GM12878 (cell line): ENCODE results near the gene MCAT. TPM values are rescaled to one million over a fixed set of nuclear protein-coding genes. Genes with fewer than 3 reads are reported as not detected.

Experiments used
- ATAC-seq: fragments of 200-7000 bp; cut with Tn5 transposase; 3 replicates; pipeline ENCODE4 v1.9.1; 2020; ENCODE audit warnings: mild to moderate bottlenecking, moderate library complexity
- BruUV-seq: library from RNA; stranded (reverse); fragments of 400-500 nt; replicated peaks from 2 replicates; lab custom pipeline; 2021; lab: Mats Ljungman, UMichigan
- CTCF ChIA-PET: fragments of 300-600 bp; sonication (Branson Sonifier 250); formaldehyde crosslinking; extraction: SDS; loops from one replicate; lab custom pipeline; 2021; ENCODE audit warnings: inconsistent platforms; lab: Yijun Ruan, JAX
- POLR2A ChIA-PET: fragments of 350-600 bp; formaldehyde crosslinking; extraction: SDS; loops from one replicate; lab custom pipeline; 2021; ENCODE audit warnings: inconsistent platforms; lab: Charles Lee
- RAD21 ChIA-PET: fragments of 300-600 bp; sonication (Branson Sonifier 250); formaldehyde crosslinking; loops from one replicate; lab custom pipeline; 2023; ENCODE audit warnings: antibody characterized with exemption; ENCODE audit not compliant: unreplicated experiment; lab: Charles Lee
- SMC1A ChIA-PET: fragments of 300-600 bp; sonication (Branson Sonifier 250); formaldehyde crosslinking; loops from one replicate; lab custom pipeline; 2023; ENCODE audit not compliant: unreplicated experiment, uncharacterized antibody; lab: Charles Lee
- DNase-seq: peaks from one replicate; pipeline ENCODE4 v3.0.0-alpha.2; 2011; ENCODE audit warnings: low read depth, low spot score
- FAIRE-seq: peaks from 3 replicates; lab custom pipeline; 2011; peaks lifted over from hg19 to GRCh38; lab: Jason Lieb, UNC
- H2AFZ ChIP-seq: 2 replicates; pipeline ENCODE4 v1.6.0; 2011; ENCODE audit warnings: low read depth, low read length, control low read depth; ENCODE audit not compliant: control insufficient read depth
- H3K27ac ChIP-seq: 2 replicates; pipeline ENCODE4 v1.5.1; 2011; ENCODE audit warnings: control low read depth; ENCODE audit not compliant: control insufficient read depth, insufficient read depth
- H3K27me3 ChIP-seq, 2 experiments: replicated peaks in 1 of 2; 2 replicates each; pipeline versions ENCODE4 v1.6.0 to v1.6.1; 2011; ENCODE audit warnings: low read length in 1 of 2; ENCODE audit not compliant: control insufficient read depth in 2 of 2, insufficient read depth in 2 of 2
- H3K36me3 ChIP-seq, 2 experiments: 2 replicates each; pipeline ENCODE4 v1.5.1; 2011; ENCODE audit warnings: low read length in 1 of 2; ENCODE audit not compliant: control insufficient read depth in 2 of 2, insufficient read depth in 2 of 2
- H3K4me1 ChIP-seq: 2 replicates; pipeline ENCODE4 v1.6.1; 2011; ENCODE audit warnings: mild to moderate bottlenecking, low read length, moderate library complexity, mixed read lengths; ENCODE audit not compliant: control insufficient read depth, insufficient read depth
- H3K4me2 ChIP-seq: 2 replicates; pipeline ENCODE4 v1.6.0; 2011; ENCODE audit warnings: control low read depth; ENCODE audit not compliant: control insufficient read depth, insufficient read depth
- H3K4me3 ChIP-seq: fragments of 200-600 bp; sonication (generic); 2 replicates; pipeline ENCODE4 v1.5.1; 2016
- H3K79me2 ChIP-seq: 2 replicates; pipeline ENCODE4 v1.6.0; 2011; ENCODE audit warnings: low read length; ENCODE audit not compliant: control insufficient read depth, insufficient read depth
- H3K9ac ChIP-seq: 2 replicates; pipeline ENCODE4 v1.8.0; 2011; ENCODE audit warnings: low read length, control low read depth, mixed read lengths; ENCODE audit not compliant: control insufficient read depth, insufficient read depth
- H3K9me3 ChIP-seq: replicated peaks from 3 replicates; pipeline ENCODE4 v1.5.1; 2011; ENCODE audit warnings: mild to moderate bottlenecking, low read length; ENCODE audit not compliant: control insufficient read depth, insufficient read depth
- H4K20me1 ChIP-seq: 2 replicates; pipeline ENCODE4 v1.6.0; 2011; ENCODE audit not compliant: control insufficient read depth, insufficient read depth
- IKZF2 ChIP-seq, 2 experiments: fragments of 450-650 bp; IDR thresholded peaks; 2 replicates each; pipeline ENCODE4 v1.6.1; 2017; ENCODE audit warnings: mild to moderate bottlenecking in 2 of 2, moderate library complexity in 2 of 2
- NBN ChIP-seq: fragments of 450-650 bp; IDR thresholded peaks from 2 replicates; pipeline ENCODE4 v1.6.1; 2016
- RUNX3 ChIP-seq: IDR thresholded peaks from 2 replicates; pipeline ENCODE4 v1.6.1; 2012; ENCODE audit warnings: low read length, inconsistent platforms
- TCF12 ChIP-seq: IDR thresholded peaks from 2 replicates; pipeline ENCODE4 v1.6.1; 2011; ENCODE audit warnings: low read depth, mild to moderate bottlenecking, low read length
- WGBS: methylation state at CpG from one replicate; pipeline ENCODE4 v1.1.6; 2016; ENCODE audit warnings: low lambda C conversion rate; ENCODE audit not compliant: insufficient replicate concordance, insufficient coverage; ENCODE audit errors: missing lambda C conversion rate; 5-methylcytosine and 5-hydroxymethylcytosine counted together
- in situ Hi-C: fragments of 300-500 bp; cut with MboI; formaldehyde crosslinking; loops from 9 replicates; pipeline ENCODE4 v1.14.3; 2018; ENCODE audit warnings: mixed read lengths
- intact Hi-C: fragments of 100-400 bp; cut with micrococcal nuclease; formaldehyde crosslinking; loops from one replicate; pipeline ENCODE4 v1.14.2; 2022; ENCODE audit not compliant: unreplicated experiment
- polyA plus RNA-seq, 11 experiments: library from polyadenylated mRNA; depleted of rRNA in 4 of 11; unstranded in 6 of 11; stranded (reverse) in 5 of 11; fragments of >200 nt; fragmentation: Nextera tagmentation in 4 of 11; fragmentation: Illumina TruSeq in 1 of 11; extraction: Ambion mirVana in 4 of 11; extraction: Trizol in 1 of 11; gene quantifications; 1 replicate in 1 of 11; 2 replicates in 10 of 11; pipeline versions ENCODE4 v1.2.1 to v1.2.3, GENCODE V29; 2011 to 2016; ENCODE audit warnings: inconsistent platforms in 2 of 11, missing spikeins in 2 of 11, low read depth in 1 of 11
- total RNA-seq, 4 experiments: library from RNA; depleted of rRNA in 3 of 4; stranded (reverse); fragments of >200 nt in 3 of 4; fragmentation: Illumina TruSeq in 1 of 4; extraction: Trizol in 1 of 4; gene quantifications; 2 replicates each; pipeline versions ENCODE4 v1.2.1 to v1.2.3, GENCODE V29; 2013 to 2021

The MCAT gene
- total and polyA plus RNA-seq, 10 of the 15 experiments (the other 5 are each of a cell fraction or from before 2014, with no cell fraction given): 3.6 to 29.1 (median 19.3) TPM

- POLR2A ChIA-PET: no interaction called here
- SMC1A ChIA-PET: interaction anchor here (0.7 kb wide), 1 partner anchor 8 kb away, joined by 3 read pairs; no protein-coding TSS in a partner anchor
- CTCF ChIA-PET: no interaction called here
- H3K4me3 ChIP-seq: no peak overlapping the region
- no peaks in the 10 kb centered on the region for H3K9me3 ChIP-seq
- FAIRE-seq: no peak
- no peaks in the 10 kb centered on the region for H3K36me3 ChIP-seq
- RAD21 ChIA-PET: no interaction called here
- H3K79me2 ChIP-seq: no peaks in the 10 kb centered on the region
- BruUV-seq: no TSS peak
- 80% methylated on average over 17 of the region's 17 CpGs for WGBS
- in situ Hi-C loops: no loop called here
- no peak overlapping the region for H2AFZ ChIP-seq
- no peak overlapping the region for H3K9ac ChIP-seq
- no peak for TF ChIP-seq IKZF2 (IDR thresholded peaks at IDR 0.05)
- H4K20me1 ChIP-seq: no peaks in the 10 kb centered on the region
- peaks cover 31% of the 10 kb centered on the region for H3K4me1 ChIP-seq
- no peak for ATAC-seq
- H3K27ac ChIP-seq: no peak overlapping the region
- no peak overlapping the region for H3K4me2 ChIP-seq
- DNase-seq: no peak
- no peaks in the 10 kb centered on the region for H3K27me3 ChIP-seq
- intact Hi-C loops: no loop called here
Measured at GRCh38 chr22:43127166-43127908, 15.9 kb downstream of the MCAT start.

GRCh38 chr22:43126501-43127165 lies 16.6 kb downstream of the MCAT start:
- Histone ChIP-seq H3K79me2 (no peaks in the 10 kb centered on the region), H3K9ac (no peak overlapping the region), H3K9me3 (no peaks in the 10 kb centered on the region), H3K27ac (no peak overlapping the region)
- WGBS: 51% methylated on average over 5 of the region's 5 CpGs
- peak; percentile 36; the same call in 2 of the 3 replicates for ATAC-seq
- RAD21 ChIA-PET: no interaction called here
- TF ChIP-seq NBN (no peak), RUNX3 (peak; percentile 24; the same call in 1 of the 2 replicates), TCF12 (no peak)
- TF ChIP-seq, all 136 proteins: peak for 1
- in situ Hi-C loops: no loop called here
- ChIA-PET POLR2A (no interaction called here), CTCF (no interaction called here), SMC1A (interaction anchor here (0.7 kb wide), 1 partner anchor 36 kb away, joined by 3 read pairs; no protein-coding TSS in a partner anchor)
- no peak for FAIRE-seq
- intact Hi-C loops: no loop called here
- Histone ChIP-seq H2AFZ (no peak overlapping the region), H3K4me3 (no peak overlapping the region), H3K4me1 (peaks cover 36% of the 10 kb centered on the region), H3K27me3 (no peaks in the 10 kb centered on the region), H4K20me1 (no peaks in the 10 kb centered on the region), H3K4me2 (no peak overlapping the region), H3K36me3 (no peaks in the 10 kb centered on the region)
- no TSS peak for BruUV-seq
- DNase-seq: no peak
